HEK293 (cell line): ENCODE data around the gene TRAPPC1.

ENCODE experiments used
- BCL11A ChIP-seq: fragments of 450-650 bp; formaldehyde crosslinking; IDR thresholded peaks from 2 replicates; pipeline ENCODE4 v1.5.1; 2016; ENCODE audit warnings: low read depth, missing biosample characterization, missing genetic modification characterization
- BCL11B ChIP-seq: fragments of 450-650 bp; formaldehyde crosslinking; IDR thresholded peaks from 2 replicates; pipeline ENCODE4 v1.5.1; 2016; ENCODE audit warnings: low read depth, missing biosample characterization, missing genetic modification characterization
- GLIS1 ChIP-seq: fragments of 450-650 bp; formaldehyde crosslinking; IDR thresholded peaks from 2 replicates; pipeline ENCODE4 v1.5.1; 2016; ENCODE audit warnings: missing biosample characterization, missing genetic modification characterization
- KLF7 ChIP-seq: fragments of 450-650 bp; formaldehyde crosslinking; IDR thresholded peaks from 2 replicates; pipeline ENCODE4 v1.5.1; 2016; ENCODE audit warnings: missing biosample characterization, missing genetic modification characterization, borderline replicate concordance
- KLF8 ChIP-seq: fragments of 450-650 bp; formaldehyde crosslinking; IDR thresholded peaks from 2 replicates; pipeline ENCODE4 v1.5.1; 2016; ENCODE audit warnings: missing biosample characterization, missing genetic modification characterization
- REPIN1 ChIP-seq: fragments of 450-650 bp; formaldehyde crosslinking; IDR thresholded peaks from 2 replicates; pipeline ENCODE4 v1.5.1; 2017; ENCODE audit warnings: missing biosample characterization, missing genetic modification characterization, low read depth
- SALL2 ChIP-seq: fragments of 450-650 bp; formaldehyde crosslinking; IDR thresholded peaks from 2 replicates; pipeline ENCODE4 v1.5.0; 2017; ENCODE audit warnings: missing biosample characterization, mild to moderate bottlenecking, missing genetic modification characterization, borderline replicate concordance
- SCRT1 ChIP-seq: fragments of 450-650 bp; formaldehyde crosslinking; IDR thresholded peaks from 2 replicates; pipeline ENCODE4 v1.5.1; 2016; ENCODE audit warnings: missing biosample characterization, missing genetic modification characterization, borderline replicate concordance
- ZBTB20 ChIP-seq: fragments of 450-650 bp; formaldehyde crosslinking; IDR thresholded peaks from 2 replicates; pipeline ENCODE4 v1.5.1; 2016; ENCODE audit warnings: missing biosample characterization, missing genetic modification characterization
- ZNF114 ChIP-seq: fragments of 450-650 bp; formaldehyde crosslinking; IDR thresholded peaks from 2 replicates; pipeline ENCODE4 v1.5.0; 2017; ENCODE audit warnings: missing biosample characterization, missing genetic modification characterization
- ZNF155 ChIP-seq: fragments of 450-650 bp; formaldehyde crosslinking; IDR thresholded peaks from 2 replicates; pipeline ENCODE4 v1.5.1; 2016; ENCODE audit warnings: missing biosample characterization, missing genetic modification characterization
- ZNF2 ChIP-seq: fragments of 450-650 bp; formaldehyde crosslinking; IDR thresholded peaks from 2 replicates; pipeline ENCODE4 v1.5.1; 2016; ENCODE audit warnings: missing biosample characterization, missing genetic modification characterization
- ZNF211 ChIP-seq: fragments of 450-650 bp; formaldehyde crosslinking; IDR thresholded peaks from 2 replicates; pipeline ENCODE4 v1.5.1; 2016; ENCODE audit warnings: low read depth, missing biosample characterization, missing genetic modification characterization
- ZNF248 ChIP-seq: fragments of 450-650 bp; formaldehyde crosslinking; IDR thresholded peaks from 2 replicates; pipeline ENCODE4 v1.5.1; 2017; ENCODE audit warnings: missing biosample characterization, missing genetic modification characterization
- ZNF404 ChIP-seq: fragments of 450-650 bp; formaldehyde crosslinking; IDR thresholded peaks from 2 replicates; pipeline ENCODE4 v1.5.1; 2017; ENCODE audit warnings: missing biosample characterization, missing genetic modification characterization
- ZNF426 ChIP-seq: fragments of 450-650 bp; formaldehyde crosslinking; IDR thresholded peaks from 2 replicates; pipeline ENCODE4 v1.5.1; 2017; ENCODE audit warnings: missing biosample characterization, missing genetic modification characterization, mild to moderate bottlenecking, inconsistent platforms, moderate library complexity
- ZNF548 ChIP-seq: fragments of 450-650 bp; formaldehyde crosslinking; IDR thresholded peaks from 2 replicates; pipeline ENCODE4 v1.5.1; 2016; ENCODE audit warnings: missing biosample characterization, missing genetic modification characterization
- ZNF555 ChIP-seq: fragments of 450-650 bp; formaldehyde crosslinking; conservative IDR thresholded peaks from 2 replicates; pipeline ENCODE4 v1.5.1; 2017; ENCODE audit warnings: missing biosample characterization, mild to moderate bottlenecking, missing genetic modification characterization, inconsistent platforms
- ZNF610 ChIP-seq: fragments of 450-650 bp; formaldehyde crosslinking; IDR thresholded peaks from 2 replicates; pipeline ENCODE4 v1.5.1; 2016; ENCODE audit warnings: missing biosample characterization, missing genetic modification characterization, borderline replicate concordance
- ZNF76 ChIP-seq: fragments of 450-650 bp; formaldehyde crosslinking; IDR thresholded peaks from 2 replicates; pipeline ENCODE4; 2016; ENCODE audit warnings: low read depth, missing biosample characterization, missing genetic modification characterization, borderline replicate concordance
- ZNF776 ChIP-seq: fragments of 450-650 bp; formaldehyde crosslinking; IDR thresholded peaks from 2 replicates; pipeline ENCODE4 v1.5.0; 2017; ENCODE audit warnings: missing biosample characterization, missing genetic modification characterization, borderline replicate concordance
- ZNF792 ChIP-seq: fragments of 450-650 bp; formaldehyde crosslinking; IDR thresholded peaks from 2 replicates; pipeline ENCODE4 v1.5.1; 2016; ENCODE audit warnings: missing biosample characterization, missing genetic modification characterization
- ZNF837 ChIP-seq: fragments of 450-650 bp; formaldehyde crosslinking; IDR thresholded peaks from 2 replicates; pipeline ENCODE4 v1.5.1; 2016; ENCODE audit warnings: missing biosample characterization, missing genetic modification characterization
- TF ChIP-seq, protein P1 (sequence below): fragments of 450-650 bp; formaldehyde crosslinking; IDR thresholded peaks from 2 replicates; pipeline ENCODE4 v1.5.1; 2016; ENCODE audit warnings: missing biosample characterization, missing genetic modification characterization
- TF ChIP-seq, protein P2 (sequence below): fragments of 450-650 bp; formaldehyde crosslinking; IDR thresholded peaks from 2 replicates; pipeline ENCODE4 v1.5.1; 2016; ENCODE audit warnings: missing biosample characterization, missing genetic modification characterization
- TF ChIP-seq, protein P3 (sequence below): fragments of 450-650 bp; formaldehyde crosslinking; IDR thresholded peaks from 2 replicates; pipeline ENCODE4 v1.5.1; 2016; ENCODE audit warnings: missing biosample characterization, missing genetic modification characterization
- TF ChIP-seq, protein P4 (sequence below): fragments of 450-650 bp; formaldehyde crosslinking; IDR thresholded peaks from 2 replicates; pipeline ENCODE4 v1.5.1; 2016; ENCODE audit warnings: missing biosample characterization, missing genetic modification characterization, low read depth
- TF ChIP-seq, protein P5 (sequence below): fragments of 450-650 bp; formaldehyde crosslinking; IDR thresholded peaks from 2 replicates; pipeline ENCODE4 v1.5.1; 2016; ENCODE audit warnings: missing biosample characterization, missing genetic modification characterization, low read depth
- TF ChIP-seq, protein P6 (sequence below): fragments of 450-650 bp; formaldehyde crosslinking; IDR thresholded peaks from 2 replicates; pipeline ENCODE4 v1.5.1; 2016; ENCODE audit warnings: missing biosample characterization, missing genetic modification characterization

TRAPPC1 gene

DNA sequence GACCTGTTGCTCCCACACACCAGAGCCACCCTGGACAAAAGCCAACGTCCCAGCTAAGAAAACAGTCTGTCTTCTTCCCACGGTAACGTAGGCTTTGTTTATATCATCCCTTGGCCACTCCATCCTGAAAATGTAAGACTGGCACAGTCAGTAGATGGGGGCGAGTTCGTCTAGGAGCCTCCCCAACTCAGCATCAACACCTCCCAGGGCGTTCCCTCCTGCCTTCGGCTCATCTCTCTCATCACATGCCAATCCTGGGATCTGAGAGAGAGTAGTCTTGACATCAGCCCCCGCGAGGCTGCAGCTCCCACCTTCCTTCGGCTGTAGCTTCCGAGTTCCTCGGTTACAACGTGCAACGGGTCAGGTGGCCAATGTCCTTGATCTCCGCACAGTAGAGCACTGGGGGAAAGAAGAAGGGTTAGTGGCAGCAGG, 16.6 kb downstream of the TRAPPC1 start (continued):
- TF ChIP-seq, protein P1, sequence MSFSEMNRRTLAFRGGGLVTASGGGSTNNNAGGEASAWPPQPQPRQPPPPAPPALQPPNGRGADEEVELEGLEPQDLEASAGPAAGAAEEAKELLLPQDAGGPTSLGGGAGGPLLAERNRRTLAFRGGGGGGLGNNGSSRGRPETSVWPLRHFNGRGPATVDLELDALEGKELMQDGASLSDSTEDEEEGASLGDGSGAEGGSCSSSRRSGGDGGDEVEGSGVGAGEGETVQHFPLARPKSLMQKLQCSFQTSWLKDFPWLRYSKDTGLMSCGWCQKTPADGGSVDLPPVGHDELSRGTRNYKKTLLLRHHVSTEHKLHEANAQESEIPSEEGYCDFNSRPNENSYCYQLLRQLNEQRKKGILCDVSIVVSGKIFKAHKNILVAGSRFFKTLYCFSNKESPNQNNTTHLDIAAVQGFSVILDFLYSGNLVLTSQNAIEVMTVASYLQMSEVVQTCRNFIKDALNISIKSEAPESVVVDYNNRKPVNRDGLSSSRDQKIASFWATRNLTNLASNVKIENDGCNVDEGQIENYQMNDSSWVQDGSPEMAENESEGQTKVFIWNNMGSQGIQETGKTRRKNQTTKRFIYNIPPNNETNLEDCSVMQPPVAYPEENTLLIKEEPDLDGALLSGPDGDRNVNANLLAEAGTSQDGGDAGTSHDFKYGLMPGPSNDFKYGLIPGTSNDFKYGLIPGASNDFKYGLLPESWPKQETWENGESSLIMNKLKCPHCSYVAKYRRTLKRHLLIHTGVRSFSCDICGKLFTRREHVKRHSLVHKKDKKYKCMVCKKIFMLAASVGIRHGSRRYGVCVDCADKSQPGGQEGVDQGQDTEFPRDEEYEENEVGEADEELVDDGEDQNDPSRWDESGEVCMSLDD (tag by site-specific recombination) = 0 out of 2 replicates have a peak, but pooled peaks have one; percentile 36
- TF ChIP-seq, protein P2, sequence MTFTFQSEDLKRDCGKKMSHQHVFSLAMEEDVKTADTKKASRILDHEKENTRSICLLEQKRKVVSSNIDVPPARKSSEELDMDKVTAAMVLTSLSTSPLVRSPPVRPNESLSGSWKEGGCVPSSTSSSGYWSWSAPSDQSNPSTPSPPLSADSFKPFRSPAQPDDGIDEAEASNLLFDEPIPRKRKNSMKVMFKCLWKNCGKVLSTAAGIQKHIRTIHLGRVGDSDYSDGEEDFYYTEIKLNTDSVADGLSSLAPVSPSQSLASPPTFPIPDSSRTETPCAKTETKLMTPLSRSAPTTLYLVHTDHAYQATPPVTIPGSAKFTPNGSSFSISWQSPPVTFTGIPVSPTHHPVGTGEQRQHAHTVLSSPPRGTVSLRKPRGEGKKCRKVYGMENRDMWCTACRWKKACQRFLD (tag by site-specific recombination) = no peak
- TF ChIP-seq, protein P3, sequence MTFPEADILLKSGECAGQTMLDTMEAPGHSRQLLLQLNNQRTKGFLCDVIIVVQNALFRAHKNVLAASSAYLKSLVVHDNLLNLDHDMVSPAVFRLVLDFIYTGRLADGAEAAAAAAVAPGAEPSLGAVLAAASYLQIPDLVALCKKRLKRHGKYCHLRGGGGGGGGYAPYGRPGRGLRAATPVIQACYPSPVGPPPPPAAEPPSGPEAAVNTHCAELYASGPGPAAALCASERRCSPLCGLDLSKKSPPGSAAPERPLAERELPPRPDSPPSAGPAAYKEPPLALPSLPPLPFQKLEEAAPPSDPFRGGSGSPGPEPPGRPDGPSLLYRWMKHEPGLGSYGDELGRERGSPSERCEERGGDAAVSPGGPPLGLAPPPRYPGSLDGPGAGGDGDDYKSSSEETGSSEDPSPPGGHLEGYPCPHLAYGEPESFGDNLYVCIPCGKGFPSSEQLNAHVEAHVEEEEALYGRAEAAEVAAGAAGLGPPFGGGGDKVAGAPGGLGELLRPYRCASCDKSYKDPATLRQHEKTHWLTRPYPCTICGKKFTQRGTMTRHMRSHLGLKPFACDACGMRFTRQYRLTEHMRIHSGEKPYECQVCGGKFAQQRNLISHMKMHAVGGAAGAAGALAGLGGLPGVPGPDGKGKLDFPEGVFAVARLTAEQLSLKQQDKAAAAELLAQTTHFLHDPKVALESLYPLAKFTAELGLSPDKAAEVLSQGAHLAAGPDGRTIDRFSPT = 0 out of 2 replicates have a peak, but pooled peaks have one; percentile 24
- TF ChIP-seq ZNF426 (tag by site-specific recombination) (no peak), ZNF211 (tag by site-specific recombination) (no peak), ZNF837 (tag by site-specific recombination) (no peak), ZNF610 (tag by site-specific recombination) (no peak), BCL11A (no peak), KLF8 (peak; percentile 23; the same call in 1 of the 2 replicates), GLIS1 (tag by site-specific recombination) (peak; percentile 89), BCL11B (tag by site-specific recombination) (no peak), ZNF404 (tag by site-specific recombination) (no peak), ZNF114 (tag by site-specific recombination) (no peak), REPIN1 (tag by site-specific recombination) (no peak), ZBTB20 (tag by site-specific recombination) (peak; percentile 48; the same call in 1 of the 2 replicates), ZNF248 (no peak), ZNF555 (tag by site-specific recombination) (no peak), KLF7 (tag by site-specific recombination) (no peak), ZNF155 (tag by site-specific recombination) (no peak), SCRT1 (tag by site-specific recombination) (peak; percentile 92), ZNF76 (tag by site-specific recombination) (0 out of 2 replicates have a peak, but pooled peaks have one; percentile 74), ZNF548 (tag by site-specific recombination) (no peak), ZNF792 (tag by site-specific recombination) (no peak), ZNF2 (tag by site-specific recombination) (peak; percentile 59; the same call in 1 of the 2 replicates), SALL2 (no peak), ZNF776 (tag by site-specific recombination) (no peak)
- TF ChIP-seq, protein P4, sequence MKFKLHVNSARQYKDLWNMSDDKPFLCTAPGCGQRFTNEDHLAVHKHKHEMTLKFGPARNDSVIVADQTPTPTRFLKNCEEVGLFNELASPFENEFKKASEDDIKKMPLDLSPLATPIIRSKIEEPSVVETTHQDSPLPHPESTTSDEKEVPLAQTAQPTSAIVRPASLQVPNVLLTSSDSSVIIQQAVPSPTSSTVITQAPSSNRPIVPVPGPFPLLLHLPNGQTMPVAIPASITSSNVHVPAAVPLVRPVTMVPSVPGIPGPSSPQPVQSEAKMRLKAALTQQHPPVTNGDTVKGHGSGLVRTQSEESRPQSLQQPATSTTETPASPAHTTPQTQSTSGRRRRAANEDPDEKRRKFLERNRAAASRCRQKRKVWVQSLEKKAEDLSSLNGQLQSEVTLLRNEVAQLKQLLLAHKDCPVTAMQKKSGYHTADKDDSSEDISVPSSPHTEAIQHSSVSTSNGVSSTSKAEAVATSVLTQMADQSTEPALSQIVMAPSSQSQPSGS (tag by site-specific recombination) = no peak
- TF ChIP-seq, protein P5, sequence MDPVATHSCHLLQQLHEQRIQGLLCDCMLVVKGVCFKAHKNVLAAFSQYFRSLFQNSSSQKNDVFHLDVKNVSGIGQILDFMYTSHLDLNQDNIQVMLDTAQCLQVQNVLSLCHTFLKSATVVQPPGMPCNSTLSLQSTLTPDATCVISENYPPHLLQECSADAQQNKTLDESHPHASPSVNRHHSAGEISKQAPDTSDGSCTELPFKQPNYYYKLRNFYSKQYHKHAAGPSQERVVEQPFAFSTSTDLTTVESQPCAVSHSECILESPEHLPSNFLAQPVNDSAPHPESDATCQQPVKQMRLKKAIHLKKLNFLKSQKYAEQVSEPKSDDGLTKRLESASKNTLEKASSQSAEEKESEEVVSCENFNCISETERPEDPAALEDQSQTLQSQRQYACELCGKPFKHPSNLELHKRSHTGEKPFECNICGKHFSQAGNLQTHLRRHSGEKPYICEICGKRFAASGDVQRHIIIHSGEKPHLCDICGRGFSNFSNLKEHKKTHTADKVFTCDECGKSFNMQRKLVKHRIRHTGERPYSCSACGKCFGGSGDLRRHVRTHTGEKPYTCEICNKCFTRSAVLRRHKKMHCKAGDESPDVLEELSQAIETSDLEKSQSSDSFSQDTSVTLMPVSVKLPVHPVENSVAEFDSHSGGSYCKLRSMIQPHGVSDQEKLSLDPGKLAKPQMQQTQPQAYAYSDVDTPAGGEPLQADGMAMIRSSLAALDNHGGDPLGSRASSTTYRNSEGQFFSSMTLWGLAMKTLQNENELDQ (tag by site-specific recombination) = no peak
- TF ChIP-seq, protein P6, sequence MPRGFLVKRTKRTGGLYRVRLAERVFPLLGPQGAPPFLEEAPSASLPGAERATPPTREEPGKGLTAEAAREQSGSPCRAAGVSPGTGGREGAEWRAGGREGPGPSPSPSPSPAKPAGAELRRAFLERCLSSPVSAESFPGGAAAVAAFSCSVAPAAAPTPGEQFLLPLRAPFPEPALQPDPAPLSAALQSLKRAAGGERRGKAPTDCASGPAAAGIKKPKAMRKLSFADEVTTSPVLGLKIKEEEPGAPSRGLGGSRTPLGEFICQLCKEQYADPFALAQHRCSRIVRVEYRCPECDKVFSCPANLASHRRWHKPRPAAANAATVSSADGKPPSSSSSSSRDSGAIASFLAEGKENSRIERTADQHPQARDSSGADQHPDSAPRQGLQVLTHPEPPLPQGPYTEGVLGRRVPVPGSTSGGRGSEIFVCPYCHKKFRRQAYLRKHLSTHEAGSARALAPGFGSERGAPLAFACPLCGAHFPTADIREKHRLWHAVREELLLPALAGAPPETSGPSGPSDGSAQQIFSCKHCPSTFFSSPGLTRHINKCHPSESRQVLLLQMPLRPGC (tag by site-specific recombination) = no peak
